ENCODE measurements around the gene ZBTB42.

DNA sequence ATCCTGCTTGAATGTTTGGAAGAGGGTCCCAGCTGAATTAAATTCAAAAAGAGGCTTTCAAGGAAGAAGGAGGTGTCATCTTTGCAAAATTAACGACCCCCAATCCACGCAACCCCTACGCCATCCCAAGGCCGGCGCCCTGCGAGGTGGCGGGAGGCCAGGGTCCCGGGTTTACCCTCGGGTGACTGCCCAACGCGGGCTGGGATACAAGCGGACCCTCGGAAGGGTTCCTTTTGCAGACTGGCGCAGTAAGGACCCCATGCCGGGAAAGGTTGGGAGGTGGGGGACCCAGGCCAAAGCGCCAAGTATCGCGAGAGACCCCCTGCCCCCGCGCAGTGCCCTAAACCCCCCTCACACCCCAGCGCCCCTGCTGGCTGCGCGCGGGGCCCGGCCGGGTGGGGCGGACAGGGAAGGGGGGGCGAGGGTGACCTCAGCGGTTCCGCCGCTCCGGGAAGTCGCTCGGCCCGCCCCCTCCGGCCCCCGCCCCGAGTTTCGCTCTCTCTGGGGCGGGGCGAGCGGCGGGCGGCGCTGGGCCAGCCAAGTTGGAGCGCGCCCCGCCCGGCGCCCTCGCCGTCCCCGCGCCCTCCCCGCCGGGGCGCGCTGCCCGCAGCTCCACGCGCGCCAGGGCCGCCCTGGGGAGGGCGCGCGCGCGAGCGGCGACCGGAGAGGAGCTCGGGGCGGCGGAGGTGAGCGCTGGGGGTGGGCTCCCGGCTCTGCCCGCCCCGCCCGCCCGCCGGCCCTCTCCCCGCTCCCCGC is 708 bp upstream of the ZBTB42 start:
- TF ChIP-seq EZH2 (IDR thresholded peaks at IDR 0.05; ENCODE audit: insufficient read depth, low read length): no peak
- TF ChIP-seq, protein P1, sequence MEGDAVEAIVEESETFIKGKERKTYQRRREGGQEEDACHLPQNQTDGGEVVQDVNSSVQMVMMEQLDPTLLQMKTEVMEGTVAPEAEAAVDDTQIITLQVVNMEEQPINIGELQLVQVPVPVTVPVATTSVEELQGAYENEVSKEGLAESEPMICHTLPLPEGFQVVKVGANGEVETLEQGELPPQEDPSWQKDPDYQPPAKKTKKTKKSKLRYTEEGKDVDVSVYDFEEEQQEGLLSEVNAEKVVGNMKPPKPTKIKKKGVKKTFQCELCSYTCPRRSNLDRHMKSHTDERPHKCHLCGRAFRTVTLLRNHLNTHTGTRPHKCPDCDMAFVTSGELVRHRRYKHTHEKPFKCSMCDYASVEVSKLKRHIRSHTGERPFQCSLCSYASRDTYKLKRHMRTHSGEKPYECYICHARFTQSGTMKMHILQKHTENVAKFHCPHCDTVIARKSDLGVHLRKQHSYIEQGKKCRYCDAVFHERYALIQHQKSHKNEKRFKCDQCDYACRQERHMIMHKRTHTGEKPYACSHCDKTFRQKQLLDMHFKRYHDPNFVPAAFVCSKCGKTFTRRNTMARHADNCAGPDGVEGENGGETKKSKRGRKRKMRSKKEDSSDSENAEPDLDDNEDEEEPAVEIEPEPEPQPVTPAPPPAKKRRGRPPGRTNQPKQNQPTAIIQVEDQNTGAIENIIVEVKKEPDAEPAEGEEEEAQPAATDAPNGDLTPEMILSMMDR (IDR thresholded peaks at IDR 0.05; ENCODE audit: insufficient read depth, low read depth, low read length): no peak

Measured in astrocyte (in vitro differentiated cells and primary cell).